Activated naive CD8-positive, alpha-beta T cell treated with anti-CD3 and anti-CD28 coated beads, Interleukin-2, amount 50 U/mL, for 16 hours (primary cell): ENCODE measurements around the gene ABCC4.
"Not testable (repeated sequence)": the region's sequence is repeated elsewhere in the genome, so short reads cannot be mapped to it uniquely, and the experiment has no call there.

Experiments used
- DNase-seq: peaks from one replicate; pipeline ENCODE4 v3.0.0-alpha.2; 2020; ENCODE audit warnings: low read depth, low spot score

Gene ABCC4

DNA sequence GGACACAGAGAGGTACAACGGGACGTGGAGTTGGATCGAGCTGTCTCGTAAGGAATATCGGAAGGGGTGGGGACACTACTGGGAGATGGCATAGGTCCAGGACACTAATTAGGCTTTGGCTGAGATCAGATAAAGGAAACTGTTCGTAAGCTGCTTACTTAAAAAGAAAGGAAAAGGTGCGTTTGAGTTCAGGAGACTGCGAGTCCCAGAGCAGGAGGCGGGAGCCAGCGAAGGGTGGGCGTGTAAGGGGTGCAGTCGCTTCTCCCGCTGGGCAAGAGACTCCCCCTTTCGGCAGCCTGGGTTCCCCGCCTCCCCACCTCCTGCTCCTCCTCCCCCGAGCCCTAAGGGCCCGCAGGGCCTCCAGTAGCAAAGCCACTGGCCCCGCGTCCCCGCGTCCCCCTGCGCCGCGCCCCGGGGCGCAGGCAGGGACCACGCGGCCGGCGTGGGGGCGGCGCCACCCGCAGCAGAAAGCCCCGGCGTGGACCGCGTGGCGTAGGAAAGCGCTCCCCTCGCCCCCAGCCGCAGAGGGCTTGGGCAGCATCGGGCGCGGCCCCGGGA, 547 bp downstream of the ABCC4 start:
- peak; percentile 19 for DNase-seq

DNA sequence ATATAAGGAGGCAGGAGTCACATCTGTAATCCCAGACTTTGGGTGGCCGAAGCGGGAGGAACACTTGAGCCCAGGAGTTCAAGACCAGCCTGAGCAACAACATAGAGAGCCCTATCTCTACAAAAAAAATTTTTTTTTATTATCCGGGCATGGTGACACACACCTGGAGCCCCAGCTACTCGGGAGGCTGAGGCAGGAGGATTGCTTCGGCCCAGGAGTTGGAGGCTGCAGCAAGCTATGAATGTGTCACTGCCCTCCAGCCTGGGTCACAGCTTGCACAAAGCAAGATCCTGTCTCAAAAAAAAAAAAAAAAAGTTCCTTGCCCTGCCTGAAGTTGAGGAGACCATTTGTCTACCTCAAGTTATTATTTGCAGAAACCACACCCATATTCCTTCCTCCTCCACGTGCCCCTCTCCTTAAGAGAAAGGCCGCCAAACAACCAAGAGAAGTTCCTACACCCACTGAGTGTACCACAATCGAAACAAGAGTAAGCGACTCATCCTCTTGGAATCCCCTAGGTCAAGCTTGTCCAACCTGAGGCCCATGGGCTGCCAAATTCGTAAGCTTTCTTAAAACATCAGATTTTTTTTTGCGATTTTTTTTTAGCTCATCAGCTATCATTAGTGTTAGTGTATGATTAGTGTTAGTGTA, 2.2 kb downstream of the ABCC4 start:
- no peak for DNase-seq

DNA sequence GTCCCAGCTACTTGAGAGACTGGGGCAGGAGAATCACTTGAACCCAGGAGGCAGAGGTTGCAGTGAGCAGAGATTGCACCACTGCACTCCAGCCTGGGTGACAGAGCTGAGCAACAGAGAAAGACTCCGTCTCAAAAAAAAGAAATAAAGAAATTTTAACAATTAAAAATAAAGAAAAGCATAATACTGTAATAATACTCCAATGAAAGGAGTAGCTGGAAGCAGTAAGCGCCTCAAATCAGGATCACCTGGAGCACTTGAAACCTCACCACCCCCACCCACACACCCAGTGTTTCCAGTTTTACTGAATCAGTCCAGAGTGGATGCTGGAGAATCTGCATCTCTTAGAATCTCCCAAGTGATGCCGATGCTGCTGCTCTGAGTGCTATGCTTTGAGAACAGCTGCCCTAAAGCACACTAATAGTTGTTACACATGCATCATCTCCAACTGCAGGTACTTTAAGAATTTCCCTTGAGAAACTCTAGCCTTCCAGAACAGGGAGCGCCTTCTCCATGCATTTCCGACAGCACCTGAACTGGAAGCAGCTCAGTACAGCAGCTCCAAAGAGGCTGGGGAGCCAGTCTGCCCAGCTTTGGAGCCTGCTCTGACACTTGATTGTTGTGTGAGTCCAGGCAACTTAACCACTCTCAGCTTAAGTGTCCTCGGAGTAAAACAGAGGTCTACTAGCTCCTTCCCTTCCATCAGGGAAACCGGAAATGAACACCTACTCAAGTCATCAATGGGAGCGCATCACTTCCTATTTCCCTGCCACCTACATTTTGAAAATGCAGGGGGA, 2.9 kb downstream of the ABCC4 start:
- DNase-seq, result no peak

DNA sequence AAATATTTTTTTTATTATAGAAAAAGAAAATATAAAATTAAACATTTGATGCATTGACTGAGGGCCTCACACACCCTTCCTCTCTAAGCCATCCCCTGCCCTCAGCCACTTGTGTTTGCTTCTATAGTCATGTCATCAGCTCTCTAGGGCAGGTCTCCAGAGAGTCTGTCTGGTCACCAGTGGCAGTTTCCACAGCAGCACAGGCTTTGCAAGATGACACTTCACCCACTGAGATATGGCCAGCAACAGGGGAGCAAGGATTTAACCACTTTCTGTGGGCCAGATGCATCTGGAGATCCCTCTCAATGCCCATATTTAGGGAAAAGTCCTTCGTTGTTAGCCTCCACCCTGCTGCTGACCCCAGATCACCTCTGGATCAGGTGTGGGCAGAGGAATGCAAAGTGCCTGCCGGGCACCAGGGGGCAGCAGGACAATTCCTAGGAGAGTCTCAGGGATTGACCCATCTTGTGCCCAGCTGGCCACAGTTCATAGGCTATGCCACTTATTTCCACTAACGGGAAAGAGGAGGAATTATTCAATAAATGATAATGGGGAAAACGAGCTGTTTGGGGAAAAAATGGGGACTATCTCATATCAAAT, 4.8 kb downstream of the ABCC4 start:
- no peak for DNase-seq

DNA sequence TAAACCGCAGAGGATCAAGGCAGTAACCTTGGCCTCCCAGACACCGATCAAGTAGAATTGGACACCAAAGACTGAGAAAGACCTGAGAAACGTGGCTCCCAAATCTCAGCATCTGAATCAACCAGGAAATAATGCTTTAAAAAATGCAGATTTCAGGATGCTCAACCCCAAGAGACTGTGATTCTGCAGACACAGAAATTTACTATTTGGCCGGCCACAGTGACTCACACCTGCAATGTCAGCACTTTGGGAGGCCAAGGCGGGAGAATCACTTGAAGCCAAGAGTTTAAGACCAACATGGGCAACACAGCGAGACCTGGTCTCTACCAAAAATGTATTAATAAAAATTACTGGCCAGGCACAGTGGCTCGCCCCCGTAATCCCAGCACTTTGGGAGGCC, 6.2 kb downstream of the ABCC4 start:
- no peak for DNase-seq

DNA sequence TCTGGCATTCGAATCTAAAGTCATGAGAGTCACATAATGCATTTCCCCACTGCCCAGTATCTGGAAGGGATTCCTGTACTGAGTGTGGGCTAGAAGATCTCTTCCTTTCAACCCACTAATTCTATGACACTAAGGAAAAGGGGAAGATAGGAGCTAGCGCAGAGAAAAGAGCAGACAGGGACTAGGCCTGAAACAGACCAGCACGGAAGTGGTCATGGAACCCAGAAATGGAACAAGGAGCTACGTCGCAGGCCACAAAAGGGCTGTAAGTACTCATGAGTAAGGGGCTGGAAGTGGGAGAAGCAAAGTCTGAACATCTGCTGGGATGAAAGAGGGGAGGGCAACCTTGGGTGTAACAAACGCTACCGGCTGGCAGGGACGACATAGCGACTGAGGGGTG, 8.6 kb downstream of the ABCC4 start:
- DNase-seq, result no peak

DNA sequence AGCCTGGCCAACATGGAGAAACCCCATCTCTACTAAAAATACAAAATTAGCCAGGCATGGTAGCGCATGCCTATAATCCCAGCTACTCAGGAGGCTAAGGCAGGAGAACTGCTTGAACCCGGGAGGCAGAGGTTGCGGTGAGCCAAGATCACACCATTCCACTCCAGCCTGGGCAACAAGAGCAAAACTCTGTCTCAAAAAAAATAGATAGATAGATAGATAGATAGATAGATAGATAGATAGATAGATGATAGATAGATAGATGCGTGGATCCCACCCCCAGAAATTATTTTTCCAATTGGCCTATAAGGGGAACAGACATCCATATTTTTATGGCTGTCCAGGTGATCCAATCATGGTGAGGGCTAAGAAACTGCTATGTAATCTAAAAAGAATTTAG, 11.3 kb downstream of the ABCC4 start:
- DNase-seq, result not testable (repeated sequence)

DNA sequence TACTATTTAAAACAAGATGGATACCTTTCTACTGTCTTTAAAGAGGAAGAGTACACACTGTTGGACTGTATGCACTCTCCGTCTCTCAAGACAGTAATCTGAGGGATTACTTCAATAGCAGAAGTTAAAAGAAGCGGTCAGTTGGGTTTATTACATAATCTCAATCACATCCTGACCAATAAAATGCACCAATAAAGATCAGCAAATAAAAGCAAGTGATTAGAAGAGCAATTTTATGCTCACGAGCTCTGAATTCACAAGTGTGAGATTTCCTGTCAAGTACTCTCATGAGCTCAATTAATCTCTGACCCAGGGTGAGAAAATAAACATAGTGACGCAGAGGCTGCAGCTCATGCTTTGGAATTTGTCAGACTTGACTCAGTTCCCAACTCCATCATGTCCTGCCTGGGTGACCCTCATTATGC, 12.2 kb downstream of the ABCC4 start:
- DNase-seq, result no peak

DNA sequence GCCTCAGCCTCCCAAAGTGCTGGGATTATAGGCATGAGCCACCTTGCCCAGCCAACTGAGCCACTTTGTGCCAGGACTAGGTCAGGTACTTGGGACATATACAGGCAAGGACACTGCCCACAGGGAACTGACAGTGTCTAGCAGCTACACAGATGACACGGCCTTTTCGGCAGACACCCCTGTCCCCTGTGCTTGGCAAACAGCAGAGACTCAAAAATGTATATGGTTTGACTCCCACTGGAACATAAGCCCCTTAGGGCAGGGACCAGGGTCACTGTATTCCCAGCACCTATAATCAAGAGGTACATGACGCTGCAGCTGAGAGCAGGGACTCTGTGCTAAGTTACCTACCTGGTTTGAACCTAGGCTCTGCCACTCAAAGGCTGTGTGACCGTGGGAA, 16.8 kb downstream of the ABCC4 start:
- DNase-seq, result no peak

DNA sequence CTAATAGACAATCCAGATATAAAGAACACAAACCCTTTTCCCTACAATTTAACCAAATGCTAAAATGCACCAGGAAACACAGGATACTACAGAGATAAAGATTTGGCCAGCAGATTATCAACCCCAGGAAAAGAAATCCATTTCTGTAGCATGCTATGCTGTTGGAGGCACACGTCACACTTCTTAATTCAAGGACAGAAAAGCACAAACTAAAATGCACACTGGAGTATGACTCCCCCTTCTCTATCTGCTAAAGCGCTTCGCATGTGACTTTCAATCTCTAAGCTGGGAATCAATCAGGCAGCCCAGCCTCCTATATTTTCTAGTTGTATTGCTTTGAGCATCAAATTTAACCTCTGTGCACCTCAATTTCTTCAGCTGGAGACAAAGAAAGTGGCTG, 22.2 kb downstream of the ABCC4 start:
- no peak for DNase-seq

DNA sequence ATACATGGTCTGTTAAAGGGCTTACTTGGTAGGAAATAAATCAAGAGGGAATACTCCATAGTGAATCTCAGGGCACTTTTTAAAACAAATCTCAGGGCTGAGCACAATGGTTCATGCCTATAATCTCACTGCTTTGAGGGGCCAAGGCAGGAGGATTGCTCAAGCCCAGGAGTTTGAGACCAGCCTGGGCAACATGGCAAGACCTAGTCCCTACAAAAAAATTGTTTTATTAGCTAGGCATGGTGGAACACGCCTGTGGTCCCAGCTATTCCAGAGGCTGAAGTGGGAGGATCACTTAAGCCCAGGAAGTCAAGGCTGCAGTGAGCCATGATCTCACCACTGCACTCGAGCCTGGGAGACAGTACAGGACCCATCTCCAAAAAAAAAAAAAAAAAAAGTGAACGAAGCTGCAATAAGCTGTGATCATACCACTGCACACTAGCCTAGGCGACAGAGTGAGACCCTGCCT, 25.2 kb downstream of the ABCC4 start:
- DNase-seq, result no peak

DNA sequence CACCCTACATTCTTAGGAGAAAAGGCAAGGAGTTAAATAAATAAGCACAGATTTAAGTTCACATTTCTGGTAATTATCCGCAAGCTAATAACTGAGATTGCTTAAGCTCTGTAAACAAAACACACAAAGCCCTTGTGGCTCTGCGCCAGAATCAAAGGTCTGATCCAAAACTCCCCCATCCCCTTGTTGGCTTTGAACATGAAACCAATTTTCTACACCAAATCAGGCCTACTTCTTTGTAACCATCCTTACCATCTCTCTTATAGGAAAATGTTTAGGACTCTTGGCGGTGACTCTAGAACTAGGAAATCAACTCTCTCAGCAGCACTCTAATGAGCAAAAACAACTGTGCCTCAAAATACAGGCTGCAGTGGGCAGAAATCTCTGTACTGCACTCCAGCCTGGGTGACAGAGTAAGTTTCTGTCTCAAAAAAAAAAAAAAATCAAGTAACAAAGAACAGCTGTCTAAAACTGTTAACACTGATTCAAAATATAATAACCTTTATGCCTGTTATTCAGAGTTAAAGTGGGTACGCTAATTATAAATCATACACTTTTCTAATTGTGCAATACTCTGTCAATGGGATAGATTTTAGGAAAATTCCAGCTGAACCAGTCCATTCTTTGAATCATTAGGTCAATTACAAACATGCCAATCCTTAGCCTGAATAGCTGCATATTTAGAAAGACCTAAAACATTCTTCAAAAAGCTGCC, 25.8 kb downstream of the ABCC4 start:
- DNase-seq, result no peak

DNA sequence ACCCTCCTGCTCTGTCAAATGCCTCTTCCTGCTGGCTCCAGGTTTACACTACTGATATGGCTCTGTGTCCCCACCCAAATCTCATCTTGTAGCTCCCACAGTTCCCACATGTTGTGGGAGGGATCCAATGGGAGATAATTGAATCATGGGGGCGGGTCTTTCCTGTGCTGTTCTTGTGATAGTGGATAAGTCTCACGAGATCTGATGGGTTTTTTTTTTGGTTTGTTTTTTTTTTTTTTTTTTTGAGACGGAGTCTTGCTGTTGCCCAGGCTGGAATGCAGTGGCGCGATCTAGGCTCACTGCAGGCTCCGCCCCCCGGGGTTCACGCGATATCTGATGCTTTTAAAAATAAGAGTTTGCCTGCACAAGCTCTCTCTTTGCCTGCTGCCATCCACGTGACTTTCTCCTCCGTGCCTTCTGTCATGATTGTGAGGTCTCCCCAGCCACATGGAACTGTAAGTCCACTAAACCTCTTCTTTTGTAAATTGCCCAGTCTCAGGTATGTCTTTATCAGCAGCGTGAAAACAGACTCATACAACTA, 27.6 kb downstream of the ABCC4 start:
- DNase-seq, result not testable (repeated sequence)

DNA sequence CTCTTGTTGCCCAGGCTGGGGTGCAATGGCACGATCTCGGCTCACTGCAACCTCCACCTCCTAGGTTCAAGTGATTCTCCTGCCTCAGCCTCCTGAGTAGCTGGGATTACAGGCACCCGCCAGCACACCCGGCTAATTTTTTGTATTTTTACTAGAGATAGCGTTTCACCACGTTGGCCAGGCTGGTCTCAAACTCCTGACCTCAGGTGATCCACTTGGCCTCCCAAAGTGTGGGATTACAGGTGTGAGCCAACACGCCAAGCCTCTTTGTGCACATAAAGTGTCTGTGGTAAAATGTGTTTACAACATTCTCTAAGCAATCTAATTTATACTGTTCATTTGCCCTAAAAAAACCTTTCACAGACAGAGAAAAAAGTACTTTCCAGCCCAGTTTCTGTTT, 29.2 kb downstream of the ABCC4 start:
- not testable (repeated sequence) for DNase-seq

DNA sequence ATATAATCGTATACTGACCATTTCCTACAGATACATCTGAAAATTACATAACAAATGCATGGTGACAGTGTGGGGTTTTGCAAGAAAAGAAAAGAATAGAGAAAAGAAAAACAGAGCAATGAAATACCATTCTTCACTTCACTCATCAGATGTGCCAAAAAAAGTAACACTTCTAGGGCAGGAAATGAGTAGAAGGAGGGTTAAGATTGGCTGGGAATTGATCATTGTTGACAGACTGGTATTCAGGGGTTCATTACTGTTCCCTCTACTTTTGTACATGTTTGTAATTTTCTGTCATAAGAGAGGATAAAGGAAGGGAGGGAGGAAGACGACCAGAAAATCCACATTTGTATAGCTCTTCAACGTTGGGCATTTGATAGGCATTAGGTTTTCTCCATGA, 31.5 kb downstream of the ABCC4 start:
- DNase-seq, result no peak

DNA sequence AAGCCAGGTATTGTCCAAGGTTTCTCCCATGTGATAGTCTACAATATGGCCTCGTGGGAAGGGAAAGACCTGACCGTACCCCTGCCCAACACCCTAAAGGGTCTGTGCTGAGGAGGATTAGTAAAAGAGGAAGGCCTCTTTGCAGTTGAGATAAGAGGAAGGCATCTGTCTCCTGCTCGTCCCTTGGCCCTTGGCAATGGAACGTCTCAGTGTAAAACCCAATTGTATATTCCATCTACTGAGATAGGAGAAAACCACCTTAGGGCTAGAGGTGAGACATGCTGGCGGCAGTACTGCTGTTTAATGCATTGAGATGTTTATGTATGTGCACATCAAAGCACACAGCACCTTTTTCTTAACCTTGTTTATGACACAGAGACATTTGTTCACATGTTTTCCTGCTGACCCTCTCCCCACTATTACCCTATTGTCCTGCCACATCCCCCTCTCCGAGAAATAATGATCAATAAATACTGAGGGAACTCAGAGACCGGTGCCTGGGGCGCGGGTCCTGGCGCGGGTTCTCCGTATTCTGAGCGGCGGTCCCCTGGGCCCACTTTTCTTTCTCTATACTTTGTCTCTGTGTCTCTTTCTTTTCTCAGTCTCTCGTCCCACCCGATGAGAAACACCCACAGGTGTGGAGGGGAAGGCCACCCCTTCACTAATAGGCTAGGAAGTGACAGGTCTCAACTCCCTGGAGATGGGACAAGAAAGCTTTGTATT, 32.7 kb downstream of the ABCC4 start:
- not testable (repeated sequence) for DNase-seq

DNA sequence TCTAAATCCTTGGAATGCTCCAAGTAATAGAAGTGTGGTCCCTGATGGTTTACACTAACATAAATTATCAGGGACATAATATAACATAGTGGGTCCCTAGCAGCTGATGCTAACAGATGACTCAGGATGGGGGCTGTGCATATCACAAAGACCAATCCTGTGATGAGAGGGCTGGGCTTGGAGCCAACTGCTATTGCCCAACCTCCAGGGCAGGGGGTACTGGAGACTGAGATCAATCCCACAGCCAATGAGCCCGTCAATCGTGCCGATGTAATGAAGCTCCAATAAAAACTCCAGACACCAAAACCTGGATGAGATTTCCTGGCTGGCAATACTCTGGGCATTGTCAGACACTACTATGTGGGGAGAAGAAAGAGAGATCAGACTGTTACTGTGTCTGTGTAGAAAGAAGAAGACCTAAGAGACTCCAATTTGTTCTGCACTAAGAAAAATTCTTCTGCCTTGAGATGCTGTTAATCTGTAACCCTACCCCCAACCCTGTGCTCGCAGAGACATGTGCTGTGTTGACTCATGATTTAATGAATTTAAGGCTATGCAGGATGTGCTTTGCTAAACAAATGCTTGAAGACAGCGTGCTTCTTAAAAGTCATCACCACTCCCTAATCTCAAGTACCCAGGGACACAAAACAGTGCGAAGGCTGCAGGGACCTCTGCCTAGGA, 33.4 kb downstream of the ABCC4 start:
- no peak for DNase-seq

DNA sequence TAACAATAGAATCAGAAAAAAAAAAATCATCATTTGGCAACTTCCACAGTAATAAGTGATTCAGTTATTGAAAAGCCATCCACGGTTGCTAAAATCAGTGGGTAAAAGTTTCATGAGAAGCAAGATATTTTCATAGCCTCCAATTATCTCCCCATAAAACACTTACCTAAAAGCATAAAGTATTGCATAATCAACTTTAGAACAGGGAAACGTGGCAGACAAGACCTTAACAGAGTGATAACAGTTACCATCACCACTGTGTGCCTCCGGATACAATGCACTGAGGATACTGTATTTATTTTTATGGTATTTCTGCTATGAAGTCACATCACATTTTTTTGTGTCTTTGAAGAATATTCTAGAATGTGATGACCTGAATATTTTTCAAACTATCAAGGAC, 37.0 kb downstream of the ABCC4 start:
- DNase-seq, result no peak

DNA sequence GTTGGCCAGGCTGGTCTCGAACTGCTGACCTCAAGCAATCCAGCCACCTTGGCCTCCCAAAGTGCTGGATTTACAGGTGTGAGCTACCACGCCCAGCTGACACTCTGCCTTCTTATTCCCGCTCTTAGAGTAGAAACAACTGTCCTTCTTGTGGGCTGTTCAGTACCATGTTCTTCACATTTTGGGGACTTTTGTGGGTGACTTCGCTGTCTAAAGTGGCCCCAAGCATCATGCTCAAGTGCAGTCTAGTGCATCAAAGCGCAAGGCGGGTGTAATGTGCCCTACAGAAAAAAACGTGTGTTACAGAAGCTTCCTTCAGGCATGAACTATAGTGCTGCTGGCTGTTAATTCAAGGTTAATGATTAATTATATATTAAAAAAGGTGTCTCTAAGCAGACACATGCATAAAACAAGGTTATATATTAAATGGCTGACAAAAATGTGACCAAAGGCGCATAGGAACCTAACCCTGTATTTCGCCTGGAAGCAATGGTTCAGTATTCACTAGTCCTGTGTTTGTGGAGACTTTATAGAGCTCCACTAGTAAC, 38.3 kb downstream of the ABCC4 start:
- no peak for DNase-seq

DNA sequence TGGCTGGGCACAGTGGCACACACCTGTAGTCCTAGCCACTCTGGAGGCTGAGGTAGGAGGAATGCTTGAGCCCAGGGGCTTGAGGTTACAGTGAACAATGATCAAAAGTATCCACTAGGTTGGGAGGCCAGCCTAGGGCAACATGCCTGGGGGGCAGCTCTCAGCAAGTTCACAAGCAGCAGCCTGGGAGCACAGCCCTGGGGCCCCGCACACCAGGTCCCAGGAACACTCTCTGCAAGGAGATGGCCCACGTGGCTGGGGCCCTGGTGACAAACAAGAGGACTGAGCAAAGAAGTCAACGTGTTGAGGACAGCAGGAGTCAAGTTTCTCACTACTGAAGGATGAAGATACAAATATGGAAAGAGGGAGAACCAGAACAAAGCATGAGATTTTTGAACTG, 39.3 kb downstream of the ABCC4 start:
- DNase-seq, result no peak
